ENCODE measurements around the gene KIF26B. TPM values are rescaled to one million over a fixed set of nuclear protein-coding genes. Genes with fewer than 3 reads are reported as not detected.
"Not testable (repeated sequence)": the region's sequence is repeated elsewhere in the genome, so short reads cannot be mapped to it uniquely, and the experiment has no call there.

Gene KIF26B
- total and polyA plus RNA-seq, 2 of the 4 experiments (the other 2 are of a cell fraction) = 0.53 to 0.54 TPM

DNA sequence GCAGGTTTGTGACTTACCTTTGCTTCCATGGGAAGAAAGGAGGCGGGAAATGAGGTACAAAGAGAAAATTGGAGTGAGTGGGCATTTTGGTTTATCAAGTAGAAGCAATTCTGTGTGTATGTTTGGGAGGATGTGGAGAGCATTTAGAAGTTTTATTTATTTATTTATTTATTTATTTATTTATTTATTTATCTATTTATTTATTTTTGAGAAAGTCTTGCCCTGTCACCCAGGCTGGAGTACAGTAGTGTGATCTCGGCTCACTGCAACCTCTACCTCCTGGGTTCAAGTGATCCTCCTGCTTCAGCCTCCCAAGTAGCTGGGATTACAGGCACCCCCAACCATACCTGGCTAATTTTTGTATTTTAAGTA lies 182.2 kb downstream of the KIF26B start:
- no CpG with 5 or more reads among the region's 2 CpGs for WGBS, 2 experiments (ENCODE audit: extremely low coverage in 2 of 2, insufficient read length in 1 of 2)
- H3K4me3 ChIP-seq (ENCODE audit: insufficient read depth, low read depth, low read length); in situ Hi-C loops (cut with MboI; ENCODE audit: low sequenced_read_pairs); H3K9me1 ChIP-seq (ENCODE audit: insufficient read depth, low read length); H2AK9ac ChIP-seq (replicated peaks; ENCODE audit: low read depth, low read length, poor library complexity); H2BK120ac ChIP-seq (ENCODE audit: low read depth, low read length); H2AFZ ChIP-seq (replicated peaks; ENCODE audit: low read length, poor library complexity); H3K23ac ChIP-seq (ENCODE audit: low read depth, low read length); H3K18ac ChIP-seq (ENCODE audit: low read depth, low read length); H3K4me2 ChIP-seq (ENCODE audit: low read depth, low read length); H3K9ac ChIP-seq (ENCODE audit: low read depth, low read length); H2BK5ac ChIP-seq (ENCODE audit: low read depth, low read length, poor library complexity, severe bottlenecking); H3K14ac ChIP-seq (replicated peaks; ENCODE audit: low read depth, low read length); BruUV-seq (replicated peaks); POLR2A ChIA-PET (ENCODE audit: unreplicated experiment); H3K27ac ChIP-seq (ENCODE audit: insufficient read depth, low read length); H3K9me3 ChIP-seq (ENCODE audit: control insufficient read depth, insufficient read depth, low read length); H4K8ac ChIP-seq (ENCODE audit: low read depth in 2 of 2, low read length in 2 of 2); H4K20me1 ChIP-seq (ENCODE audit: insufficient read depth, low read length); H4K91ac ChIP-seq (ENCODE audit: insufficient read depth, low read depth, low read length); DNase-seq; intact Hi-C loops (cut with micrococcal nuclease); H3K56ac ChIP-seq (ENCODE audit: extremely low read depth, insufficient read depth, low read length); CTCF ChIA-PET; H4K5ac ChIP-seq (ENCODE audit: low read depth, low read length); H3K79me1 ChIP-seq (ENCODE audit: low read depth in 1 of 2, low read length in 2 of 2); dilution Hi-C loops (cut with HindIII; ENCODE audit: low sequenced_read_pairs, unreplicated experiment); H2BK20ac ChIP-seq (ENCODE audit: low read depth, low read length); H3K4me1 ChIP-seq (ENCODE audit: control insufficient read depth, insufficient read depth, low read length); H3K36me3 ChIP-seq (ENCODE audit: control insufficient read depth, insufficient read depth, low read length); H2BK15ac ChIP-seq (ENCODE audit: low read depth, low read length); H2AK5ac ChIP-seq (ENCODE audit: low read depth, low read length); H3K4ac ChIP-seq (ENCODE audit: low read depth, low read length); ATAC-seq (ENCODE audit: low read depth); H3K27me3 ChIP-seq (ENCODE audit: control insufficient read depth, insufficient read depth, low read length): not testable (repeated sequence)

Data from IMR-90 (cell line).